Activated naive CD8-positive, alpha-beta T cell treated with anti-CD3 and anti-CD28 coated beads, Interleukin-2, amount 10 ng/mL, durations not matched to agents 7 days and 5 days (primary cell): ENCODE results near the gene SPTB. TPM values are rescaled to one million over a fixed set of nuclear protein-coding genes. Genes with fewer than 3 reads are reported as not detected.

Source experiments
- ATAC-seq: fragments of 150-1000 bp; cut with Tn5 transposase; one replicate; pipeline ENCODE4 v1.10.0; 2021; ENCODE audit warnings: low read depth, moderate library complexity
- POLR2A ChIA-PET: fragments of 350-600 bp; sonication (Branson Sonifier 250); formaldehyde crosslinking; loops from one replicate; lab custom pipeline; 2021; ENCODE audit warnings: antibody characterized with exemption; lab: Charles Lee
- DNase-seq: peaks from one replicate; pipeline ENCODE4 v3.0.0; 2021
- H3K27ac Mint-ChIP-seq: one replicate; pipeline ENCODE4 v1.8.0; 2022; ENCODE audit warnings: mild to moderate bottlenecking, mixed read lengths
- H3K27me3 Mint-ChIP-seq: one replicate; pipeline ENCODE4 v1.8.0; 2022; ENCODE audit warnings: mild to moderate bottlenecking, moderate library complexity, mixed read lengths
- H3K36me3 Mint-ChIP-seq: one replicate; pipeline ENCODE4 v1.8.0; 2021; ENCODE audit warnings: mild to moderate bottlenecking, mixed read lengths
- H3K4me1 Mint-ChIP-seq: one replicate; pipeline ENCODE4 v1.8.0; 2021; ENCODE audit warnings: mixed read lengths
- H3K4me3 Mint-ChIP-seq: one replicate; pipeline ENCODE4 v1.8.0; 2022; ENCODE audit warnings: mild to moderate bottlenecking, moderate library complexity, mixed read lengths
- H3K9me3 Mint-ChIP-seq: one replicate; pipeline ENCODE4 v1.8.0; 2021; ENCODE audit warnings: mixed read lengths
- total RNA-seq, 2 experiments: library from RNA; stranded (reverse); gene quantifications; one replicate each; pipeline ENCODE4 v1.2.3, GENCODE V29; 2021

The SPTB gene
- not detected for total RNA-seq

DNA sequence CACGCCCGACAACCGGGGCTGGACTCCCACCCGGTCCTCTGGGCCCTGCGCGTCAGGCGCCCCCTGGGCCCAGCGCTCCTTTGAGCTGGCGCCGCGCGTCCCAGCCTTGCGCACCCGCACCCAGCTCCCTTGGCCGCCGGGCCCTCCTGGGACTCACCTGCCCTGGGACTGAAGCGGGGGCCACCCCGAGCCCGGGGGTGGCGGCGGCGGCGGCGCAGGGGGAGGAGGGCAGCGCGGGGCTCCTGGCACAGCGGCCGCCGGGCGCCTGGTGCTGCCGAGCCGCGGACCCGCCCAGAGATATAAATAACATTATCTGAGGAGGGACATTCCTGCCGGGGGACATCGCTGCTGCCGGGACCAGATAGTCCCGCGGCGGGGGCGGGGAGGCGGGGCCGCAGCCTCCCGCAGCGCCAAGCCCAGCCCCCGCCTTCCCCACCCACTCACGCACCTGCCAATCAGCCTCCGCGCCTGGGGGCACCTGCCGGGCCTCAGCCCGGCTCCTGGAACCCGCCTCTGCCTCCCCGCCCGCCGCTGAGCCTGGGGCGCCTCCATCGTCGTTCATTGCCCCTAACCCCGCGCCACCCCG, at the start of gene SPTB:
Gene SPTB, minus strand, starts transcription at position 273 of the 586 bp plus-strand sequence. CDS start 56,813 bp downstream, outside the sequence.
- DNase-seq: peak; percentile 66
- no peak within 1 kb of the TSS for H3K27ac Mint-ChIP-seq

GRCh38 chr14:64929014-64929359, 49.3 kb upstream of the SPTB start:
- H3K27me3 Mint-ChIP-seq: no peaks in the 10 kb centered on the region
- no peak overlapping the region for H3K27ac Mint-ChIP-seq
- peaks cover 39% of the 10 kb centered on the region for H3K36me3 Mint-ChIP-seq
- DNase-seq: no peak
- ATAC-seq: peak; percentile 59
- H3K9me3 Mint-ChIP-seq: no peaks in the 10 kb centered on the region
- POLR2A ChIA-PET: interaction anchor here (2.4 kb wide), 1 partner anchor 14 kb away, joined by 17 read pairs; the partner anchor contains the start of gene CHURC1
- peaks cover 10% of the 10 kb centered on the region for H3K4me1 Mint-ChIP-seq
- no peak overlapping the region for H3K4me3 Mint-ChIP-seq

More for the DNA sequence above, at the start of gene SPTB:
- ATAC-seq: peak; percentile 82
- Mint-ChIP-seq H3K4me1 (peaks cover 12% of the 10 kb centered on the region), H3K9me3 (no peaks in the 10 kb centered on the region), H3K36me3 (no peaks in the 10 kb centered on the region), H3K4me3 (peak within 1 kb of the TSS; percentile 83), H3K27me3 (peaks cover 77% of the 10 kb centered on the region)
- POLR2A ChIA-PET: no interaction called here

- peak; percentile 79 for ATAC-seq
- no peak for DNase-seq
- H3K36me3 Mint-ChIP-seq: peaks cover 42% of the 10 kb centered on the region
- POLR2A ChIA-PET: interaction anchor here (1.9 to 2.4 kb wide), 2 partner anchors 10 to 14 kb away, joined by 4 to 17 read pairs; partner anchors contain the start of gene CHURC1
- H3K27me3 Mint-ChIP-seq: no peaks in the 10 kb centered on the region
- H3K4me1 Mint-ChIP-seq: peaks cover 11% of the 10 kb centered on the region
- no peaks in the 10 kb centered on the region for H3K9me3 Mint-ChIP-seq
- H3K27ac Mint-ChIP-seq: no peak overlapping the region
- no peak overlapping the region for H3K4me3 Mint-ChIP-seq
Measured at GRCh38 chr14:64928239-64929013, 48.7 kb upstream of the SPTB start.

GRCh38 chr14:64927031-64927430, 47.3 kb upstream of the SPTB start:
- Mint-ChIP-seq H3K36me3 (peaks cover 31% of the 10 kb centered on the region), H3K4me1 (peaks cover 14% of the 10 kb centered on the region), H3K27ac (peak overlapping the region; percentile 21), H3K4me3 (no peak overlapping the region), H3K9me3 (no peaks in the 10 kb centered on the region), H3K27me3 (no peaks in the 10 kb centered on the region)
- DNase-seq (no peak), ATAC-seq (no peak)
- POLR2A ChIA-PET: interaction anchor here (0.9 to 2.4 kb wide), 4 partner anchors 12 to 16 kb away, joined by 3 to 17 read pairs (median 4); partner anchors contain the start of gene CHURC1

DNA sequence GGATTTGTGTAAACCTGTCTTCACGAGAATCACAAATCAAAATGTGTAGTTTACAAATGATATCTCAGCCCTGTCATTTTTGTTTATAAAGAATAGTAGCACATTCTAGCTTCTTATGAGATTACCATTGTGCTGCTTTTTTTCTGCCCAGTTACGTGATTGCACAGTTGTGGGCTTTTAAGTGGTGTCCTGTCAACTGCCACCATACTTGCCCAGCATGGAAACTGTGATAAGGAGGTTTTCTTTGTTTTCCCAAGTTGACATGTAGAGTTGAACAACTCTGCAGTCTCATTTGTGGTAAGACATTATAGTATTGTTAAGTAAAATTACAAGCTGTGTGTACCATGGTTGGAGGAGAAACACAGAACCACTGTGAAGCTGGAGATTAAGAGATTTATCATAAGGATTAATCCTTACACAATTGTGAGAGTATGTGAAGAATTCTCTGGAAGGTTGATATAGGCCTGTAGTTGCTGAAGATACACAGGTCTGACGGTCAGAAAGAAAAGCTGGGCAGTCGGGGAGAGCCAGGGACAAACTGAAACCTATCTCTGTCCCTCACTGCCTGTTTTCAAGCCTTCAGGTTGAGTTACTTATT, 46.8 kb upstream of the SPTB start:
- Mint-ChIP-seq H3K9me3 (no peaks in the 10 kb centered on the region), H3K27ac (peak overlapping the region; percentile 21), H3K4me3 (peak overlapping the region; percentile 0), H3K27me3 (no peaks in the 10 kb centered on the region), H3K36me3 (peaks cover 34% of the 10 kb centered on the region), H3K4me1 (peaks cover 14% of the 10 kb centered on the region)
- POLR2A ChIA-PET: interaction anchor here (1.5 to 1.9 kb wide), 2 partner anchors 12 to 14 kb away, joined by 3 to 4 read pairs; no protein-coding TSS in a partner anchor
- no peak for DNase-seq
- no peak for ATAC-seq

DNA sequence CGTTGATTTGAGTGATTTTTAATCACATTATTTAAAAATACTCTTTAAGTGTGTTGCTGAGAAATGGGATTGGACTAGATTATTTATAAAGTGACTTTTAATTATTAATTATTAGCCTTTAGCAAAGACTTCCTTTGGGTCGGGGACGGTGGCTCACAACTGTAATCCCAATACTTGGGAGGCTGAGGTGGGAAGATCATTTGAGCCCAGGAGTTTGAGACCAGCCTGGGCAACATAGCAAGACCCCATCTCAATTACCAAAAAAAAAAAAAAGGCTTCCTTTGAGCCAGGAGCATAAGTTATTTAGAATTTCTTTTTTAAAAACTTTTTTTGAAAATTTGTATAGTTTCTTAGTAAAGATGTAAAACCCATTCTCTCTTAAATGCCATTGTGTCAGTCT, 43.3 kb upstream of the SPTB start:
- Mint-ChIP-seq H3K9me3 (no peaks in the 10 kb centered on the region), H3K36me3 (peaks cover 34% of the 10 kb centered on the region), H3K27me3 (no peaks in the 10 kb centered on the region), H3K27ac (no peak overlapping the region), H3K4me3 (no peak overlapping the region), H3K4me1 (peaks cover 11% of the 10 kb centered on the region)
- POLR2A ChIA-PET: no interaction called here
- no peak for ATAC-seq
- DNase-seq: no peak

DNA sequence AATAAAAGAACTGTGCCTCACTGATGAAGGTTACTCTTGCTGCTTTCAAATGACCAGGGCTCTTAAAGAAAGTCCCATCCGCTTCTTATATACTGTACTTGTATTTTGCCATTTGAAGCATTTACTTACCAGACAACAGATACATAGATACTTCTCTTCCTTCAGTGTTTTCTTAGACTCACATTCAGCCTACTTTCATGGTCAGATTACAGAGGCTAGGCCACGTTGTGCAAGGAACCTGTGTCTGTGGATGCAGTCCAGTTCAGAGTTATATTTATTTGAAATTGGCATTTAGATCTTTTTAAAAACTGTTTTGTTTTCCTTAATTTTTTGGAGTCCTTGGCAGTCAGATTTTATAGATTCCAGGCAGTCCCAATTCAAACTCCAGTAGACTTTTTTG, 40.8 kb upstream of the SPTB start:
- POLR2A ChIA-PET: no interaction called here
- Mint-ChIP-seq H3K27ac (no peak overlapping the region), H3K9me3 (no peaks in the 10 kb centered on the region), H3K4me3 (no peak overlapping the region), H3K4me1 (peaks cover 18% of the 10 kb centered on the region), H3K36me3 (peaks cover 41% of the 10 kb centered on the region), H3K27me3 (no peaks in the 10 kb centered on the region)
- no peak for ATAC-seq
- DNase-seq: no peak

- H3K4me3 Mint-ChIP-seq: no peak overlapping the region
Measured at GRCh38 chr14:64919618-64920017, 39.9 kb upstream of the SPTB start.

GRCh38 chr14:64919215-64919614, 39.5 kb upstream of the SPTB start:
- Mint-ChIP-seq H3K9me3 (no peaks in the 10 kb centered on the region), H3K4me1 (peaks cover 25% of the 10 kb centered on the region), H3K36me3 (peaks cover 37% of the 10 kb centered on the region), H3K27me3 (no peaks in the 10 kb centered on the region), H3K4me3 (no peak overlapping the region), H3K27ac (no peak overlapping the region)
- no peak for ATAC-seq
- POLR2A ChIA-PET: no interaction called here
- DNase-seq: no peak

More at GRCh38 chr14:64919618-64920017, 39.9 kb upstream of the SPTB start:
- H3K4me1 Mint-ChIP-seq: peaks cover 25% of the 10 kb centered on the region
- H3K27ac Mint-ChIP-seq: no peak overlapping the region
- no peaks in the 10 kb centered on the region for H3K27me3 Mint-ChIP-seq
- H3K36me3 Mint-ChIP-seq: peaks cover 40% of the 10 kb centered on the region
- POLR2A ChIA-PET: no interaction called here
- ATAC-seq: no peak
- DNase-seq: no peak
- H3K9me3 Mint-ChIP-seq: no peaks in the 10 kb centered on the region

- no peak for ATAC-seq
- no peak for DNase-seq
- POLR2A ChIA-PET: no interaction called here
- H3K9me3 Mint-ChIP-seq: no peaks in the 10 kb centered on the region
- peaks cover 31% of the 10 kb centered on the region for H3K36me3 Mint-ChIP-seq
- H3K27ac Mint-ChIP-seq: no peak overlapping the region
- H3K27me3 Mint-ChIP-seq: no peaks in the 10 kb centered on the region
- H3K4me1 Mint-ChIP-seq: peaks cover 29% of the 10 kb centered on the region
- no peak overlapping the region for H3K4me3 Mint-ChIP-seq
Measured at GRCh38 chr14:64918216-64918615, 38.5 kb upstream of the SPTB start.

GRCh38 chr14:64915797-64916196, 36.1 kb upstream of the SPTB start:
- ATAC-seq (no peak), DNase-seq (no peak)
- Mint-ChIP-seq H3K4me3 (peak overlapping the region; percentile 95), H3K36me3 (peaks cover 24% of the 10 kb centered on the region), H3K27ac (no peak overlapping the region), H3K9me3 (no peaks in the 10 kb centered on the region), H3K27me3 (peaks cover 2% of the 10 kb centered on the region), H3K4me1 (peaks cover 31% of the 10 kb centered on the region)
- POLR2A ChIA-PET: interaction anchor here (0.7 to 2.2 kb wide), 4 partner anchors 9 to 93 kb away, joined by 3 to 17 read pairs (median 4); no protein-coding TSS in a partner anchor

DNA sequence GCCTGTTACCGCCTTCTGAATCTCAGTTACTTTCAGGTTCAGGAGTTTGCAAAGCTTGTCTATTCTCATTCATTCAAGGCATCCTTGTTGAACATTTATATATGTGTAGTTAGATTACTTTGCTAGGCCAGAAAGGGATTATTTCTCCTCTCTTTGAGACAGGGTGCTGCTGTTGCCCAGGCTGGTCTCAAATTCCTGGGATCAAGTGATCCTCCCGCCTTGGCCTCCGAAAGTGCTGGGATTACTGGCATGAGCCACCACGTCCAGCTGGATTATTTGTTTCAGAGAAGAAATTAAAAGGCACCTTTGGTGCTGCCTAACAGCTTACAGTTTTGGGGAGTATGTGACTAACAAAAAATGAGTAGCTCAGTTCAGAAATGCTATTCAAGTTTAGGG, 35.3 kb upstream of the SPTB start:
- peak overlapping the region; percentile 95 for H3K4me3 Mint-ChIP-seq
- DNase-seq (no peak), ATAC-seq (no peak)
- H3K4me1 Mint-ChIP-seq: peaks cover 31% of the 10 kb centered on the region
- peaks cover 19% of the 10 kb centered on the region for H3K36me3 Mint-ChIP-seq
- H3K9me3 Mint-ChIP-seq: no peaks in the 10 kb centered on the region
- POLR2A ChIA-PET: interaction anchor here (0.7 to 2.2 kb wide), 10 partner anchors 10 to 92 kb away, joined by 3 to 17 read pairs (median 5); partner anchors contain the start of gene FNTB
- peak overlapping the region; percentile 91 for H3K27ac Mint-ChIP-seq
- peaks cover 8% of the 10 kb centered on the region for H3K27me3 Mint-ChIP-seq
